Tibial nerve (tissue), 4 donors: ENCODE data around the gene SOS1.
A peak's percentile ranks its signal among the peaks of the same experiment; 100 is the strongest.

ENCODE experiments used
- CTCF ChIP-seq, 5 experiments: fragments of 200-600 bp in 3 of 5; fragments of 450-650 bp in 2 of 5; sonication (generic) in 3 of 5; IDR thresholded peaks; one replicate each; pipeline ENCODE4 v1.5.1; 2016 to 2019; ENCODE audit warnings: antibody characterized with exemption in 5 of 5, mild to moderate bottlenecking in 3 of 5, moderate library complexity in 2 of 5
- EP300 ChIP-seq, 2 donors: sonication (generic); formaldehyde crosslinking; IDR thresholded peaks; one replicate each; pipeline ENCODE4 v1.6.1; 2017; ENCODE audit warnings: antibody characterized with exemption in 2 of 2, mild to moderate bottlenecking in 1 of 2

- no peak for TF ChIP-seq EP300 (IDR thresholded peaks at IDR 0.05)
- TF ChIP-seq CTCF (IDR thresholded peaks at IDR 0.05) = peak; percentile 48 to 64 (median 57)
These were observed 173.3 kb downstream of the SOS1 start for GRCh38 chr2:38947241-38948239.
